ENCODE data around the gene ADCY4.
"Not testable (repeated sequence)": the region's sequence is repeated elsewhere in the genome, so short reads cannot be mapped to it uniquely, and the experiment has no call there.

ADCY4 gene

DNA sequence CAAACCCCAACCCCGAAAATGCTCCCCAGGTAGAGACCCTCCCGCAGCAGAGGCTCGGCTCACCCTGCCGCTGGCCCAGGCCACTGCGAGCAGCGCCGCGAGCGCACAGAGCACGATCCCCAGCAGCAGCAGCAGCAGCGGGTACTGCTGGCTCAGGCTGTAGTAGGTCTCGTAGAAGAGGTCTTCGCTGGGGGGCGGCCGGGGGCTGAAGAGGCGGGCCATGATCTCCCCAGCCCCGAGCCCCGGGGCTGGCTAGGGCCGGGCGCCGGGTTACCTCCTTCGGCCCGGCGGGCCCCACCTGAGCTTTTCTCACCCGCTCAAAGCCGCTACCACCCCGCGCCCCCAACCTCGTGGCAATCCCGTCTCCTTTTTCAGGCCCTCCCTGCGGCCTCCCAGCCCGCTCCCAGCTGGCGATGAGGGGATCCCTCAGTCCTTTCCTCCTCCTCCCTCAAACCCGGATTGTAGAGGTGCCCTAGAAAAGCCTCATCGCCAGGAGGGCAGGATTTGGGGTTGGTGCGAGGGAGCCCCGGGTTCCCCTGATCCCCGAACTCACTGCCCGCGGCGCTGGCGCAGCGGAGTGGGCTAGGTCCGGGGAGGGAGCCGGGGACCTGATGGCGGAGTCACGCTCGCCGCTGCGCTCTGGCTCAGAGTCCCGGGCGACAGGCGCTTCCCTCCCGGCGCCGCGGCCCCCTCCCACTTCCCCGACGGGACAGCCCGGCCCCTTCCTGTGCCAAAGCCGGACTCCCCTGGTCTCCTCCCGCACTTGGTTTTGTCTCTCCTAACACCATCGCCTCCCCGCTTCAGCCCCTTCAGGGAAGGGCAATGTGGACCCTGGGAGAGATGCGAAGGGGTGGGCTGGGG lies at the start of gene ADCY4:
Gene ADCY4 (minus strand): TSS at position 641 of the 861 bp plus-strand sequence. CDS start 419 bp downstream, at position 222.
- no peak for DNase-seq

DNA sequence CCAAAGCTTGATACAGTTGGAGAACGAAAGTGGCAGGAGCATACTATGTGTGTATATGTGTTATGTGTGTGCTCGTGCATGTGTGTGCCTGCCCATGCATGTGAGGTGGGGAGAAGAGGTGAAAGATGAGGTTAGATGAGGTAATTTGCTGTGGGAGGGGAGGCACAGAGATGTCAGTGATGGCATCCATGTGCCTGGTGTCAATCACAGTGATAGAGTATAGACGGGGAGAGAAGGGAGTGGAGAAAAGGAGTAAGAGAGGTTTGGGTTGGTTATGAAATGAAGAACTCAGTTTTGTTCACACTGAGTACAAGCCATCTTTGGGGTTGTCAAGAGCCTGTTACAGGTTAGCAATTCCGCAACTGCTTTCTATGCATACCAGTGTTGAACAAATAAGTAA lies 49.3 kb upstream of the ADCY4 start:
- no peak for DNase-seq

DNA sequence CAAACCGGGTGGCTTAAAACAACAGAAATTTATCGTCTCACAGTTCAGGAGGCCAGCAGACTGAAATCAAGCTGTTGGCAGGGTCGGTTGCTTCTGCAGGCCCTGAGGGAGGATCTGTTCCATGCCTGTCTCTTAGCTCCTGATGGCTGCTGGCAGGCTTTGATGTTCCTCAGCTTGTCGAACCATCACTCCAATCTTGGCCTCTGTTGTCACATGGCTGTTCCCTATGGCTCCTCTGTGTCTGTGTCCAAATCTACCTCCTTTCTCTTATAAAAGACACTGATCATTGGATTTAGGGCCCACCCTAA lies 47.1 kb upstream of the ADCY4 start:
- no peak for DNase-seq

DNA sequence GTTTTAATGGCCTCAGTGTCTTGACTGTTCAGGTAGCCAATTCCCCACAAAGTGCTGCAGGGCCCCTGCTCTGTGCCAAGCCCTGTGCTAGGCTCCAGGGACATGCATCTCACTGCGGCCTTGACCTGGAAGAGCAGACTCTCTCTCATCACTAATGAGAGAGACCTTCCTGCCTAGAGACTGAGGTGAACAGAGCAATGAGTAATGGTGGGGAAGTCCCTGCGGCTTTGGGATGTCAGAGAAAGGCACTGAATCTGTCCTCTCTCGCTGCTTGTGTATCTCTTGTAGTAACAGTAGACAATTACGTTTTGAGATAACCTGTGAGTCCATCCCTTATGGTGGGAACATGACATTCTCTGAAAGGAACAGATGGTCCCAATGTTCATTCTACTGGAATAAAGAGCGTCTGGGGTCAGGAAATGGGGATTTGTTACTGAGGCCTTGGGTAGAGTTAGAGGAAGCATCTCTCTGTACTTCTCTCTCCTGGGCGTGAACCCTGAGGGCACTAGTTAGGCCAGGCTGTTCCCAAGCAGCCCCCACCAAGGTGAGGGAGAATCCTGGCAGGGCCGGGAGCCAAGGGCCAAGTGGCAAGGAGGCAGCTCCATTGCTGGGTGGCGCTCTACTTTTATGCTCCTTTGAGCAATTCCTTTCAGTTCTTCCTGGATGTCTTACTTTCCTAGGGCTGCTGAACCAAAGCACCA lies 46.6 kb upstream of the ADCY4 start:
- no peak for DNase-seq

DNA sequence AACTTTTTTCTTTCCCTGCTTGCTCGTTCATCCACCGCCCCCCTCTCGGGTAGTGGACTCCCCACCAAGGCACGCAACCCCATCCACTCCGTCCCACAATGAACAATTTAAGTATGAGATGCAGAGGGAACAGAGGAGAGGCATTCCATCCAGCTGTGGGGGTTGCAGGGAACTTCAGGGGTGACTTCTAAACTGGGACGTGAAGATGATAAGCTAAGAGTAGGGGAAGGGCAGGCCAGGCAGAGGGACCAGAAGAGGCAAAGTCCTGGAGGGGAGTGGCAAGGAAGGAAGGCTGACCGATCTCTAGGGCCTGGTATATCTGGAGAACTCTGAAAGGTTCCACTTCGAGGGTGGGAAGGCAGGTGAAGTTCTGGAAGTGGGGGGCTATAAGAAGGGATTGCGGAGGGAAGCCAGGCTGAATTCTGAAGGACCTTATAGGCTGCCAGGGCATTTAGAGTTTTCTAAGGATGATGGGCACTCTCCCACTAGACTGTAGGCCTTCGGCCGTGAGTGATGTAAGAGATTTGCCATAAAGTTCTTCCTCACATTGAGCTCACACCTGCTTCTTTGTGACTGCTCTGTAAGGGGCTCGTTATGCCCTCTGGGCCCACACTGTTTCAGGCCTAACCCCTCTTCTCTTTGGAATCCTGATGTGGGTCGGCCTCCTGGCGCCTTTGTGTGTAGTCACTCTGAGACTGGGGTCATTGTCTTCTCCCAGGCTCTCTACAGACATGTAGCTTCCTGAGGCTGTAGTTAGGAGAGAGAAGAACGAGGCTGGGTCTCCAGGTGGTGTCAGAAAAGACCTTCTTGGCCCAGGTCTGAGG lies 45.2 kb upstream of the ADCY4 start:
- no peak for DNase-seq

DNA sequence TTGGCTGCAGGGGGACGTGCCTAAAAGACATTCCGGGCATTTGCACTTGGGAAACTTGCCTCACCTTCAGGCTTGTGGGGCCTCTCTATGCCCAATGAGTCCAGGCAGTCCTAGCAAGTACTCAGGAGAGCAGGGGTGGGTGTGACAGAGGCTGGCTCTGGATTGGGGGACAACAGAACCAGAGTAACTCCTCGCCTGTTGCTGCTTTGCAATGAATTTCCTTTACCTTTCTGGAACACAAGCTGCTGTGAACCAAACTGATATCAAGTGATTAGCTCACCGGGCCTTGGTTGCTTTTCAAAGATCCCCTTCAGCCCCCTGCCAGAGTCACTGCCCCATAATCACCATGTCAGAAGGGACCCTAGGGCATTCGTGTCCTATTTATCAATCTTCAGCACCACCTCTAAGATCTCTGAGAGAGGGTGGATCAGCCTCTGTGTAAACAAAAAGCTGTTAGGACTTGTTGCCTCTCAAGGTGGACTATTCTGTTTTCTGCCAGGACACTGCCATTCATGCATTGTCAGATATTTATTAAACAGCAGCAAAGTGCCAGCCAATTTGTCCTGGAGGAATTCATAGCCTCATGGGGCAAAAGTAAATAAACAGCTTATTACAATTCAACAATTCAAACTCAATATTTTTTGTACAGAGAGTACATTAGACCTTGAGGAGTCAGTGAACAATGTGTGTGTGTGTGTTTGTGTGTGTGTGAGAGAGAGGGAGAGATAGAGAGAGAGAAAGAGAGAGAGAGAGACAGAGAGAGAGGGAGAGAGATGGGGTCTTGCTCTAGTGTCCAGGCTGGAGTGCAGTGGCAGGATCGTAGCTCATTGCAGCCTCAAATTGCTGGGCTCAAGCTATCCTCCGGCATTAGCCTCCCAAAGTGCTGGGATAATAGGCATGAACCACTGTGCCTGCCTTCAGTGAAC lies 44.4 kb upstream of the ADCY4 start:
- DNase-seq, result no peak

DNA sequence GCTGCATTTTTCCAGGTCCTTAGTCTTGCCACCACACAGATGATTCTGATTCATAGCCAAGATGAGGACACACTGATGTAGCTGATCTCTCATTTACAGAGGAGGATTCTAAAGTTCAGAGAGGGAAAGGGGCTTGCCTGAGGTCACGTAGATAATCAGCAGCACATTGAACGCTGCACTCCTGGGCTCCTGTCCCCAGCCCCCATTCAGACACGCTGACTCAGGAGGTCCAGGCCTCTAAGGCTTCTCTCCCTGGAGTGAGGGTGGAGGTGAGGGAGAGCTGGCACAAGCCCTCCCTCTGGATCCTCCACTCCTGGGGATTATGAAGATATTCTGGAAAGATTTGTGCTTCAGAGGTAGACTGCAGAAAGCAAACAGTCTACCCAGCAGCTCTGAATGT lies 43.5 kb upstream of the ADCY4 start:
- no peak for DNase-seq

DNA sequence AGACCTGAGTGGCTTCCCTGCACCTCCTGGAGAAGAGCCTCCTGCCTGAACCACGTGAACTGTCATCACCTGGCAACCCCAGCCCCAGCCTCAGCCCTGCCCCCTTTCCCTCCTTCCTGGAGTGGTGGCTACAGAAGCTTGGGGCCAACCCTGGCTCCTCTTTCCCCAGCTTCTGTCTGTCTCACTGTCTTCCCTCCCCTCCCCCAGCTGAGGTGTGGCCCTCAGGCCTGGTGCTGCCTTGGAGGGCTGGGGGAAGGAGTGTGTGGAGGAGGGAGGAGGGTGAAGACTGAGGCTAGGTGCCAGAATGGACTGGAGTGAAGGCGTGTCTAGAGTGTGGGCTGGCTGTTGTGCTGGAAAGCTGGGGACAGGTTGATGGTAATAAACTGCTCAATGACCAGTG lies 42.8 kb upstream of the ADCY4 start:
- no peak for DNase-seq

DNA sequence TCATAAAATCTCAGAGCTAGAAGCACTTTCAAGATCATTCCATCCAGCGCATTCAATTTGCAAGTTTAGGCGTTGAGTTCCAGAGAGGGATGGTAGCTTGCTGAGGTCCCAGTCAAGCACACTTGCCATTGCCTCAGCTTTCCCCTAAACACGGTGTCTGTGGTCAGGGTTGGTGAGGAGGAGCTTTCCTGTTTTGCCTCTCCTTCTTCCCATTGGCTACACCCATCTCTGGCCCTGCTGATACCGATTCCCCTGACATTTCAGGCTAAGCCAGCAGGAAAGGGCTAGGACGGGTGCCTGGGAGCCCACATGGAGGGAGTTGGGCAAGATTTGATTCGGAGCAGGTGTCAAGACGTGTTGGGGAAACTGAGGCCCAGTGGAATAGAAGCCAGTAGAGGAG lies 42.3 kb upstream of the ADCY4 start:
- no peak for DNase-seq

DNA sequence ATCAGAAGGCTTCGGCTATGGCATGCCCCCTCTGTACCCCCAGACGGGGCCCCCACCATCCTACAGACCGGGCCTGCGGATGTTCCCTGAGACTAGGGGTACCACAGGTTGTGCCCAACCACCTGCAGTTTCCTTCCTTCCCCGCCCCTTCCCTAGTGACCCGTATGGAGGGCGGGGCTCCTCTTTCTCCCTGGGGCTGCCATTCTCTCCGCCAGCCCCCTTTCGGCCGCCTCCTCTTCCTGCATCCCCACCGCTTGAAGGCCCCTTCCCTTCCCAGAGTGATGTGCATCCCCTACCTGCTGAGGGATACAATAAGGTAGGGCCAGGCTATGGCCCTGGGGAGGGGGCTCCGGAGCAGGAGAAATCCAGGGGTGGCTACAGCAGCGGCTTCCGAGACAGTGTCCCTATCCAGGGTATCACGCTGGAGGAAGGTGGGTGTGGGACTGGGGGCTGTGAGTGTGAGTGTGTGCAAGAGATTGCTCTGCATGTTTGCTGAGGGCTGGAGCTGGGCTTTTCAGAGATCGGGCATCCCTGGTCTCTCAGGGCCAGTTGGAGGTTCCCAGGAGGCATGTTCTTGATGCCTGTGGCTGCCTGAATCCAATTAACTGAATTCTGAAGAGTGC lies 41.7 kb upstream of the ADCY4 start:
- no peak for DNase-seq

DNA sequence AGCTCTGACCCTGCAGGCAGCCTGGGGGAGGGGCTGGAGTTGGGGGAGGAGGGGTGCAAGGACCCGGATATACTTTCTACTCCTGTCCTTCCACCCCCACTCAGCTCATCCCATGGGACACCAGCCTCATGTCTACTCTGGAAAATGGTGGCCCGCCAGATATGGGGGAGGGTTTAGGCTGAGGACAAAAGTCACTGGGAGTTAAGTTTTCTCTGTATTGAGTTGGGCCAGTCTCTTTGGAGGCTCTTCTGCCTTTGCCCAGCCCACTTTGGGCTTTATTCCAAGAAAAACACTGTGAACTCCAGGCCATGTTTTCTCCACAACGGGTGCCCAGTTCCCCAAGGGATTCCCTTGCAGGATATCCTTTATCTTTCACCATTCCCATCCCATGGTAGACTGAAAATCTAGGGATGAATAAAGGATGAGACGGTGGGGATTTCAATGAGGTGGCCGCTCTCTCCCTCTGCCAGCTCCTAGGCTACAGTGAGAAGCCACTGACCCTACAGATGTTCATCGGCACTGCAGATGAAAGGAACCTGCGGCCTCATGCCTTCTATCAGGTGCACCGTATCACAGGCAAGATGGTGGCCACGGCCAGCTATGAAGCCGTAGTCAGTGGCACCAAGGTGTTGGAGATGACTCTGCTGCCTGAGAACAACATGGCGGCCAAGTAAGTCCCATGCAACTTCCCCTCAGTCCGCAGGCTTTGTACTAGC lies 38.0 kb upstream of the ADCY4 start:
- DNase-seq, result no peak

DNA sequence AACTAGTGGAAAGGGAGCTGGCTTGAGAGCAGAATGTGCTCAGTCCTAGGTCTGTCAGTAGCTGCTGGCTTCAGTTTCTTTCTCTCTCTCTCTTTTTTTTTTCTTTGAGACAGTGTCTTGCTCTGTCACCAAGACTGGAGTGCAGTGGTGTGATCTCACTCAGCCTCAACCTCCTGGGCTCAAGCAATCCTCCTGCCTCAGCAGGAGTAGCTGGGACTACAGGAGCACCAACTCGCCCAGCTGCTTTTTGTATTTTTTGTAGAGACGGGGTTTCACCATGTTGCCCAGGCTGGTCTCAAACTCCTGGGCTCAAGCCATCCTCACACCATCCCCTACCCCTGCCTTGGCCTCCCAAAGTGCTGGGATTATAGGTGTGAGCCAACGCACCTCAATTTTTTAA lies 36.7 kb upstream of the ADCY4 start:
- DNase-seq, result not testable (repeated sequence)

DNA sequence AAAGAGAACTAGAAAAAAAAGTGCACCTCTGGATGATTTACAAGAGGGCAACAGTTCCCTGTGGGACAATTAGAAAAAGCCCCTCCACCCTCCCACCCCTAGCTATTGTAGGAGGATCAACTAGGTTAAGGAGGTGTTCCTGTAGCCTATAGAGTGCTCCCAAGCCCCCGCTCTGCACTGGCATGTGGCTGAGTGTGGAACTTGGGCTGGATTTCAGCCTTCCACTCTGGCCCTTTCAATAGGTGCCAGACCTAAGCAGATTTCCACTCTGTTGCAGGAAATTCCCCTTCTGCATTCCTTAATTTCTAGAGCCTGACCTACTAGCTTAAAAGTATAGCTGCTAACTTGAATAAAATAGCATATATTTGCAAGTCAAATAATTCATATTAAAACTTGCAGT lies 35.9 kb upstream of the ADCY4 start:
- no peak for DNase-seq

DNA sequence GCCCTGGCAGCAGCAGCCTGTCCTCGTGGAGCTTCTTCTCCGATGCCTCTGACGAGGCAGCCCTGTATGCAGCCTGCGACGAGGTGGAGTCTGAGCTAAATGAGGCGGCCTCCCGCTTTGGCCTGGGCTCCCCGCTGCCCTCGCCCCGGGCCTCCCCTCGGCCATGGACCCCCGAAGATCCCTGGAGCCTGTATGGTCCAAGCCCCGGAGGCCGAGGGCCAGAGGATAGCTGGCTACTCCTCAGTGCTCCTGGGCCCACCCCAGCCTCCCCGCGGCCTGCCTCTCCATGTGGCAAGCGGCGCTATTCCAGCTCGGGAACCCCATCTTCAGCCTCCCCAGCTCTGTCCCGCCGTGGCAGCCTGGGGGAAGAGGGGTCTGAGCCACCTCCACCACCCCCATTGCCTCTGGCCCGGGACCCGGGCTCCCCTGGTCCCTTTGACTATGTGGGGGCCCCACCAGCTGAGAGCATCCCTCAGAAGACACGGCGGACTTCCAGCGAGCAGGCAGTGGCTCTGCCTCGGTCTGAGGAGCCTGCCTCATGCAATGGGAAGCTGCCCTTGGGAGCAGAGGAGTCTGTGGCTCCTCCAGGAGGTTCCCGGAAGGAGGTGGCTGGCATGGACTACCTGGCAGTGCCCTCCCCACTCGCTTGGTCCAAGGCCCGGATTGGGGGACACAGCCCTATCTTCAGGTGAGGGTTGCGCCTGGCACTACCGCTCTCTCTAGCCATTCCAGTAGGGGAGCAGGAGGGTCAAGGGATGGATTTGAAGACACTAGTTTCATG lies 35.2 kb upstream of the ADCY4 start:
- no peak for DNase-seq

DNA sequence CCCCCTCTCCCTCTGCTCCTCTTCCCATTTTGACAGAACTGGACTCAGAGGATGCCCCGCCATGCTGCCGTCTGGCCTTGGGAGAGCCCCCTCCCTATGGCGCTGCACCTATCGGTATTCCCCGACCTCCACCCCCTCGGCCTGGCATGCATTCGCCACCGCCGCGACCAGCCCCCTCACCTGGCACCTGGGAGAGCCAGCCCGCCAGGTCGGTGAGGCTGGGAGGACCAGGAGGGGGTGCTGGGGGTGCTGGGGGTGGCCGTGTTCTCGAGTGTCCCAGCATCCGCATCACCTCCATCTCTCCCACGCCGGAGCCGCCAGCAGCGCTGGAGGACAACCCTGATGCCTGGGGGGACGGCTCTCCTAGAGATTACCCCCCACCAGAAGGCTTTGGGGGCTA lies 34.6 kb upstream of the ADCY4 start:
- DNase-seq, result no peak

DNA sequence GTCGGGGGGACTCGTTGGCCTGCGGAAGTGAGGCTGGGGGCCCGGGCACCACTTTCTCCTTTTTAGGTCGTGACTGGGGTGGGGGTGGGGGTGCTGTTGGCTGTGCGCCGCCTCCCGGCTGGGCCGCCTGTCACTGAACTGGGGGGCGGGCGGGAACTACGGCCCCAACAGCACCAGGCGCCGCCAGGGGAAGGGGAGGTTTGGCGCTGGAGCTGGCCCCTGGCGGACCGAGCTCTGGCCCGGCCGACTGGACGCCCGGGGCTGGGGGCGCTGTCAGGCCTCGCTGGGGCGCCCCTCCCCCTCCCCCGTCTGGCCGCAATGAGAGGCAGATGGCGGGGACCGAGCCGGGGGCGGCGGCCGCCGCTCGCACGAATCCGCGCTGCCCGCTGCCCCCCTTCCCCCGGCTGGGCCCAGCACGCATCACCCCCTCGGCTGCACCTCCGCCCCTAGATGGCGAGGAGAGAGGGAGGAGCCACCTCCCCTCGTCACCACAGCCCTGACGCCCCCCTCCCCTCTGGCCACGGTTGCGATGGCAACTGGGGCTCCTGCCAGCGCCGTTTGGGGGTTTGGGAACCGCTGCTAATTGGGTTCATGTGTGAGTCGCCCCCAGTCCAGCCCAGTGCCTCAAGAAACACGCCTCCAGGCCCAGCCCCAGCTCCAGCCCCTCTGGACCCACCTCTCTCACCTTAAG lies 33.8 kb upstream of the ADCY4 start:
- DNase-seq, result no peak

DNA sequence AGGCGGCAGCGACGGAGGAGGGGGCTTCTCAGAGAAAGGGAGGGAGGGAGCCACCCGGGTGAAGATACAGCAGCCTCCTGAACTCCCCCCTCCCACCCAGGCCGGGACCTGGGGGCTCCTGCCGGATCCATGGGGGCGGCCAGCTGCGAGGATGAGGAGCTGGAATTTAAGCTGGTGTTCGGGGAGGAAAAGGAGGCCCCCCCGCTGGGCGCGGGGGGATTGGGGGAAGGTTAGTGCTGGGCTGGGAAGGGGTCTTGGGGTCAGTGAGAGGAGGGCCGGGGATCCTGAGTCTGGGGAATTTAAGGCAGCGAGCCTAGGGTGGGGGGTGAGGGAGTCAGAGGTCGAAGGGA lies 33.3 kb upstream of the ADCY4 start:
- no peak for DNase-seq

DNA sequence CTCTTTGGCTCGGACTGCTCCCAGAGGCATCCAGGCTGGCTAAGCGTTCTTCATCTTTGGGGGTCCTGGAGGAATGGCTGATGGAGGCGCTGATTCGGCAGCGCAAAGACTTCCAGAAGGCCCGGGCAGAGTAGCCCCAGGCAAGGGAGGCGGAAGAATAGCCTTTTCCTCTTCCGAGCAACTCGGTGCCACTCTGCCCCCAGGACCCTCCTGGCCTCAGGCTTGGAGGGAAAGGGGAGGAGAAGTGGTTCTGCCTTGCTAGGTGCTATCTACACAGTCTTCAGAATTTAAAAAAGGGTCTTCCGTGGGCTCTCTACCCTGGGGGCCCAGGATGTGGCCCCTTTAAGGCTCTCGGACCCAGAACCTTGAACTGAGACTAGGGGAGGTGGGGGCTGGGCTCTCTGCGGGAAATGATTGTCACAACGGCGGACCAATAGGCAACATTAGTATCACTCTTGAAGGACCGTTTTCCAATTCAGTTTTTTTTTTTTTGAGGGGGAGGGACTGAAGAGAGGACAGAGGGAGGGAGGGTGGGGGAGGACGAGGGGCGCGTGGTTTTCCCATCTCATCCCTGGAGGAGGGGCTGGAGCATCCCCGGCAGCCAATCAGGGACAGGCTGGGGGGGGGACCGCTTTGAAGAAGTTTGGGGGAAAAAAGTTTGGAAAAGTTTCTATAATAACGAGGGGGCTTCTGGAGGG lies 32.8 kb upstream of the ADCY4 start, which contains the start of gene NFATC4:
Gene NFATC4 (plus strand): TSS at position 671 of the 698 bp plus-strand sequence. CDS start 157 bp downstream, outside the sequence.
- no peak for DNase-seq
